DND-41 (cell line): Measurements from ENCODE around the gene TMEM132D.

Source experiments
- EZH2 ChIP-seq: IDR thresholded peaks from 3 replicates; pipeline ENCODE4 v1.6.1; 2012; ENCODE audit warnings: borderline replicate concordance, low read depth, mild to moderate bottlenecking, moderate library complexity, low read length, inconsistent platforms; ENCODE audit not compliant: severe bottlenecking
- TF ChIP-seq, protein P1 (sequence below): IDR thresholded peaks from 2 replicates; pipeline ENCODE4 v1.5.1; 2012; ENCODE audit warnings: borderline replicate concordance, low read length, moderate library complexity, mild to moderate bottlenecking; ENCODE audit not compliant: poor library complexity, severe bottlenecking; ENCODE audit errors: extremely low read depth

DNA sequence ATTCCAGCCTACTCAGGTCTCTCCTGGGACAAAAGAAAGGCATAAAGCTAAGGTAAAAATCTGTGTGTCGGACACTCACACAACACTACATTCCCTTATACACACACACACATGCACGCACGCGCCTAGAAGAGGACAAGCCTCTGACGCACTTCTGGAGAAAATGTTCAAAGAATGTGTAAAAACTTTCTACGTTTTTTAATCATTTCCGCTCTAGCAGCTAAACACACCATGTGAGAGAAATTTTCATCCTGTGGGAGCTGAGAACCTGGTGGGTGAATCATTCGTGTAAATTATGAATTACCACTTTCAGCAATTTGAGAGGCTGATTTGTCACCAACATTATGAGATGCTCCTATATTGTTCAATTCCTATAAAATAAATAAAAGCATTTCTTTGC is 494.5 kb downstream of the TMEM132D start:
- TF ChIP-seq, protein P1, sequence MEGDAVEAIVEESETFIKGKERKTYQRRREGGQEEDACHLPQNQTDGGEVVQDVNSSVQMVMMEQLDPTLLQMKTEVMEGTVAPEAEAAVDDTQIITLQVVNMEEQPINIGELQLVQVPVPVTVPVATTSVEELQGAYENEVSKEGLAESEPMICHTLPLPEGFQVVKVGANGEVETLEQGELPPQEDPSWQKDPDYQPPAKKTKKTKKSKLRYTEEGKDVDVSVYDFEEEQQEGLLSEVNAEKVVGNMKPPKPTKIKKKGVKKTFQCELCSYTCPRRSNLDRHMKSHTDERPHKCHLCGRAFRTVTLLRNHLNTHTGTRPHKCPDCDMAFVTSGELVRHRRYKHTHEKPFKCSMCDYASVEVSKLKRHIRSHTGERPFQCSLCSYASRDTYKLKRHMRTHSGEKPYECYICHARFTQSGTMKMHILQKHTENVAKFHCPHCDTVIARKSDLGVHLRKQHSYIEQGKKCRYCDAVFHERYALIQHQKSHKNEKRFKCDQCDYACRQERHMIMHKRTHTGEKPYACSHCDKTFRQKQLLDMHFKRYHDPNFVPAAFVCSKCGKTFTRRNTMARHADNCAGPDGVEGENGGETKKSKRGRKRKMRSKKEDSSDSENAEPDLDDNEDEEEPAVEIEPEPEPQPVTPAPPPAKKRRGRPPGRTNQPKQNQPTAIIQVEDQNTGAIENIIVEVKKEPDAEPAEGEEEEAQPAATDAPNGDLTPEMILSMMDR: no peak
- no peak for TF ChIP-seq EZH2
